HG03354 (cell line): ENCODE data around the gene INPP5J.
"Not testable (repeated sequence)": the region's sequence is repeated elsewhere in the genome, so short reads cannot be mapped to it uniquely, and the experiment has no call there.

Experiments used
- ATAC-seq: cut with Tn5 transposase; IDR thresholded peaks from one replicate; pipeline ENCODE4 v1.9.1; 2021; ENCODE audit warnings: mild to moderate bottlenecking; ENCODE audit not compliant: unreplicated experiment, poor library complexity, severe bottlenecking

The INPP5J gene

GRCh38 chr22:31099841-31100761 lies 22.7 kb upstream of the INPP5J start:
- no peak for ATAC-seq

DNA sequence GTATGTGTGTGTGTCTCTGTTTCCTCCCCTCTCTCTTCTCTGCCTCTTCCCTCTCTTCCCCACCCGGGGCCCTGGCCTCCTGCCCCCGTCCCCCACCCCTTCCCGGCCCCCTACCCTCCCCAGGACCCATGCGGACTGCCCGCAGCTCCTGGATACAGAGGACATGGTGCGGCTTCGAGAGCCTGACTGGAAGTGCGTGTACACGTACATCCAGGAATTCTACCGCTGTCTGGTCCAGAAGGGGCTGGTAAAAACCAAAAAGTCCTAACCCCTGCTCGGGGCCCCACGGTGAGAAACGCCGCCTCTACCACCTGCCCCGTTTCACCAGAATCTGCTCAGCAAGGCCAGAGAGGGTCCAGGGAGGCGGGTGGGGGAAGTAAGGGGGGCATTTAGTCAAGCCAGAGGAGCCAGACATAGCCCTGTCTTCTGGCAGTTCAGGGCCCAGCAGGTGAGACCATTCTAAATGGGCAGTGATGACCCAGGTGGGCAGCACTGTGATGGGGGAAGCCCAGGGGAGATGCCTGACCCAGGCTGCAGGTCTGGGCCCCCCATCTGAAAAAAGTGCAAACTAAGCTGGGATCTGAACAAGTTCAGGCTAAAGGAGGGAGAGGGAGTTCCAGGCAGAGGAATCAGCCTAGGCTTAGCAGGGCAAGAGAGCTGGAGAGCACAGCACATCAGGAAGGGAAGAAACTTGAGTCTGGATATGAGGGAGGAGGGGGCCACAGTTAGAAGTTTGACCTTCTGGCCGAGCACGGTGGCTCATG lies 21.8 kb upstream of the INPP5J start:
- no peak for ATAC-seq

DNA sequence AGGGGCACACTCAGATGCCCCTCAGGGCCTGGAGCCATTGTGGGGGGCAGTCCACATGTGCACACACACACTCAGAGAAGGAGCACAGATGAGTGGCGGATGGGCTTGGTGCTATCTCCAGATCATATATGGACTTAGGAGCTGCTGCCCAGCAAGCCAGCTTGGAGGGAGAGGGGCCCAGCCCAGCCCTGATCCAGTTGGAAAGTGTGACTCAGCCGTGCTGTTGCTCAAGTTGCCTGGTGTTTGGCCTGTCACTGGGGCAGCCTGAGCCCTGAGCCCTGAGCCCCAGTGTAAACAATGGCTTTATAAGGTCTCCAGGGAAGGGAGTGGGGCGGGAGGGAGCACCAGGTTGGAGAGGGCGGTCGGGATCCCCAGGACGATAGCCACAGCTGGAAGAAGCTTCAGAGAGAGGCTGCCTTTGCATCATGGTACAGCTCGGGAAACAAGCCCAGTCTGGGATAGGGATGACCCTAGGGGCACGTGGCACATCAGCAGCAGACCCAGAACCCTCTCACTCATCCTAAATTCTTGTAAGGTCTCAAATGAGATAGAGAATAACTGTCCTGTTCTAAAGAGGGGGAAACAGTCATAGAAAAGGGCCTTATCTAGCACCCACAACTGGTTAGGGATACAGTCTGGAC lies 20.2 kb upstream of the INPP5J start:
- no peak for ATAC-seq

- no peak for ATAC-seq
Measured at GRCh38 chr22:31103111-31103510, 19.7 kb upstream of the INPP5J start.

GRCh38 chr22:31103899-31104694 lies 18.7 kb upstream of the INPP5J start:
- no peak for ATAC-seq

DNA sequence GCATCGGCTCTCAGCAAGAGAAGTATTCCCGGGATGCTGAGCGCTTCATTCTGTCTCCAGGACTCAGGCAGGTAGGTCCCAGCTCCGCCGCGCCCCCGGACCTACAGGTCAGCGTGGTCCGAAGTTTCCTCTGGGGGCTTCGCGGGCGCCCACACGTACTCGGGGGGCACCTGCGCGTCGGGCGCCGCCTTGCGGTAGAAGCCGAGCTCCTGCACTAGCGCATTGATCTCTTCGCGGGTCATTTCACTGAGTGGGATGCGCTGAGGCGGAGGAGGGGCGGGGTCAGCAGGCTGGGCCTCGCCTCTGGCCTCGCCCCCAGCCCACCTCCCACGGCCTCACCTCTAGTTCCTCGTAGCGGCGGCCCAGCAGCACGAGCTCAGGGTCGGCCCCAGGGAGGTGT lies 17.9 kb upstream of the INPP5J start:
- ATAC-seq, result no peak

GRCh38 chr22:31105282-31105929 lies 17.4 kb upstream of the INPP5J start:
- no peak for ATAC-seq

GRCh38 chr22:31106001-31106571 lies 16.7 kb upstream of the INPP5J start:
- no peak for ATAC-seq

DNA sequence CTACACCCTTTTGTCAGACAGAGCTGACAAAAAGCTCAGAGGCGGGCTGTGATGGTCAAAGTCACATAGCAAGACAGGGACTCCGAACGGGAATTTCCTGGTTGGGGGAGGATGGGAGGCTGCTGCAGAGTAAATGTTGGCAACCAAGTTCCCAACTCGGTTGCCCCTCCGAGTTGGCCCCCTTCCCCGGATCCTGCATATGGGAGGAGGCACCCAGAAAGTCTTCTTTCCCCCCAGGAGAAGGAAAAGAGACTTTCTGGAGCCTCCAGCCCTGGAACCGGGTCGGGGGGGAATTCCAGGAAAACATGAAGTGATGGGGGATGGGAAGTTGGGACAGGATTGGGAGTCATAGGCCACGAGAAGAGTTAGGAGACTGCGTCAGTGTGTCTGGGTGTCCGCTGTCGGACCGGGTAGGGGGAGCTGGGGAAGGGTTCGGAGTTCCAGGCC lies 16.0 kb upstream of the INPP5J start:
- no peak for ATAC-seq

GRCh38 chr22:31107178-31107893 lies 15.4 kb upstream of the INPP5J start, which contains the start of gene SELENOM:
Gene SELENOM, minus strand, starts transcription at chr22:31107568. Its CDS starts 63 bp downstream, at chr22:31107505.
- ATAC-seq, result peak; percentile 89

- peak; percentile 27 for ATAC-seq
Measured at GRCh38 chr22:31107894-31108218, 14.9 kb upstream of the INPP5J start.

DNA sequence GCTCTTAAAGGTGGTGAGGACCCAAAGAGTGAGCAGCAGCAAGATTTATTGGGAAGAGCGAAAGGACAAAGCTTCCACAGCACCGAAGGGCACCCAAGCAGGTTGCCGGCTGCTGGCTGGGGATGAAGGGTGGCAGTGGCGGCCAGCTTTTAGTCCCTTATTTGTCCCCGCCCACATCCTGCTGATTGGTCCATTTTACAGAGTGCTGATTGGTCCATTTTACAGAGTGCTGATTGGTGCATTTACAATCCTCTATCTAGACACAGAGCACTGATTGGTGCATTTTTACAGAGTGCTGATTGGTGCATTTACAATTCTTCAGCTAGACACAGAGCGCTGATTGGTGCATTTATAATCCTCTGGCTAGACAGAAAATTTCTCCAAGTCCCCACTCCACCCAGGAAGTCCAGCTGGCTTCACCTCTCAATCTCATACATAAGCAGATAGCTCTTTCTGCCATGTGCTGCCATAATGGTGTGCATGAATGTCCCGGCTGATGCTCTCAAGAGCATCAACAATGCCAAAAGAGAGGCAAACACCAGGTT lies 10.1 kb upstream of the INPP5J start:
- ATAC-seq, result not testable (repeated sequence)

GRCh38 chr22:31118046-31118820 lies 4.5 kb upstream of the INPP5J start:
- ATAC-seq, result no peak

DNA sequence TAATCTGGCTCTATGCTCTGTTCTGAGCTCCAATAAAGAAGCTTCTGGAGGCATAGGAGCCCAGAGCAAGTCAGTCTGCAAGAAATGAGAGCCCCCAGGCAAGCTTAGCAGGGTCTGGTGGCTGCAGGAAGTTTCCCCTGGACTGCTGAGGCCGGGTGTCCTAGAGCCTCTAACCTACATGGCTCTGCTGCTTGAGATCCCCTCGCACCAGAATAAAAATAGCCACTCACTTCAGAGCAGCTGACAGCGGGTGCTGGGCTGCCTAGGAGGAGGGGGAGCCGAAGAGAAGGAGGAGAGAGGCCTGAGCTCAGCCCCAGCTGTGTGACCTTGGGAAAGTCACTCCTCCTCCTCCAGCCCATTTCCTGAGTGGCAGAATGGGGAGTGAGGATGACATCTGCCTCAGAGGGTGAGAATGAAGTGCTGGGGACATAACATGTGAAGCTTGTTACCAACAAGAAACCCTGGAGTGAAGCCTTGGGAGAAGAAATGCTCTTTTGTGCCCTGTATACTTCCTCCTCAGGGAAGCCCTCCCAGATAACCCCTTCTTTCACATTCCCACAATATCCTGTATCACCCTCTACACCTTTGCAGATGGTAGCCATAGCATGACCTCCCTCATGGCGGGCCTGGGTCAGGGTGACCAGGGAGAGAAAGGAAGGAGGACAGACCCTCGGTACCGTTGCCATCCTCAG lies 3.6 kb upstream of the INPP5J start:
- ATAC-seq, result no peak

- no peak for ATAC-seq
Measured at GRCh38 chr22:31120230-31120629, 2.5 kb upstream of the INPP5J start.

DNA sequence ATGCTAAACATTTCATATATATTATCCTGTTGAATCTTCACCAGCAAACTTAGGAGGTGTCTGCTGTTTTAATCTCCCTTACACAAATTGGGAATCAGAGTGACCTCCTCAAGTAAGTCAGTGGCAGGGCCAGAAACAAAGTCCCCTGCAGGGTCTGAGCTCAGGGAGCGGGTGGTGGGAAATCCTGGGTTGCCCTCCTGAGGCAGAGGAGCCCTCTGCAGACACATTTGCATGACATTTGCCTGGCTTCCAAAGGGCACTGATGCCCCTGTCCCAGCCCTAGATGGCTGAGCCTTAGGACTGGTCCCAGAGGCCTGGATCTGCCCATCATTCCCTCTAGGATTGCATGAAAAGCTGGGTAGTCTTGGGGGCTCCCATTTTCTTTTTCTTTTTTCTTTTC lies 2.1 kb upstream of the INPP5J start:
- ATAC-seq, result no peak

GRCh38 chr22:31121403-31121802 lies 1.4 kb upstream of the INPP5J start:
- ATAC-seq, result no peak
